Measurements from ENCODE around the gene ST3GAL4.

GRCh38 chr11:126387857-126388256 lies 32.4 kb downstream of the ST3GAL4 start:
- TF ChIP-seq, protein P1, sequence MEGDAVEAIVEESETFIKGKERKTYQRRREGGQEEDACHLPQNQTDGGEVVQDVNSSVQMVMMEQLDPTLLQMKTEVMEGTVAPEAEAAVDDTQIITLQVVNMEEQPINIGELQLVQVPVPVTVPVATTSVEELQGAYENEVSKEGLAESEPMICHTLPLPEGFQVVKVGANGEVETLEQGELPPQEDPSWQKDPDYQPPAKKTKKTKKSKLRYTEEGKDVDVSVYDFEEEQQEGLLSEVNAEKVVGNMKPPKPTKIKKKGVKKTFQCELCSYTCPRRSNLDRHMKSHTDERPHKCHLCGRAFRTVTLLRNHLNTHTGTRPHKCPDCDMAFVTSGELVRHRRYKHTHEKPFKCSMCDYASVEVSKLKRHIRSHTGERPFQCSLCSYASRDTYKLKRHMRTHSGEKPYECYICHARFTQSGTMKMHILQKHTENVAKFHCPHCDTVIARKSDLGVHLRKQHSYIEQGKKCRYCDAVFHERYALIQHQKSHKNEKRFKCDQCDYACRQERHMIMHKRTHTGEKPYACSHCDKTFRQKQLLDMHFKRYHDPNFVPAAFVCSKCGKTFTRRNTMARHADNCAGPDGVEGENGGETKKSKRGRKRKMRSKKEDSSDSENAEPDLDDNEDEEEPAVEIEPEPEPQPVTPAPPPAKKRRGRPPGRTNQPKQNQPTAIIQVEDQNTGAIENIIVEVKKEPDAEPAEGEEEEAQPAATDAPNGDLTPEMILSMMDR (tag by site-specific recombination; IDR thresholded peaks at IDR 0.05) = no peak
- TF ChIP-seq SALL2 (tag by site-specific recombination; IDR thresholded peaks at IDR 0.05; ENCODE audit: borderline replicate concordance) = no peak
- no peak for TF ChIP-seq ZNF292 (tag by site-specific recombination; IDR thresholded peaks at IDR 0.05; ENCODE audit: borderline replicate concordance, low read depth)
- TF ChIP-seq ZNF555 (tag by site-specific recombination; conservative IDR thresholded peaks at IDR 0.05) = no peak
- TF ChIP-seq REPIN1 (tag by site-specific recombination; IDR thresholded peaks at IDR 0.05; ENCODE audit: low read depth) = no peak
- TF ChIP-seq REST (tag by site-specific recombination; IDR thresholded peaks at IDR 0.05) = no peak
- no peak for TF ChIP-seq HOXC10 (CRISPR knock-in tag; IDR thresholded peaks at IDR 0.05)
- no peak for TF ChIP-seq ZSCAN30 (tag by site-specific recombination; IDR thresholded peaks at IDR 0.05)
- TF ChIP-seq ZNF311 (tag by site-specific recombination; IDR thresholded peaks at IDR 0.05; ENCODE audit: borderline replicate concordance) = no peak
- TF ChIP-seq, protein P2, sequence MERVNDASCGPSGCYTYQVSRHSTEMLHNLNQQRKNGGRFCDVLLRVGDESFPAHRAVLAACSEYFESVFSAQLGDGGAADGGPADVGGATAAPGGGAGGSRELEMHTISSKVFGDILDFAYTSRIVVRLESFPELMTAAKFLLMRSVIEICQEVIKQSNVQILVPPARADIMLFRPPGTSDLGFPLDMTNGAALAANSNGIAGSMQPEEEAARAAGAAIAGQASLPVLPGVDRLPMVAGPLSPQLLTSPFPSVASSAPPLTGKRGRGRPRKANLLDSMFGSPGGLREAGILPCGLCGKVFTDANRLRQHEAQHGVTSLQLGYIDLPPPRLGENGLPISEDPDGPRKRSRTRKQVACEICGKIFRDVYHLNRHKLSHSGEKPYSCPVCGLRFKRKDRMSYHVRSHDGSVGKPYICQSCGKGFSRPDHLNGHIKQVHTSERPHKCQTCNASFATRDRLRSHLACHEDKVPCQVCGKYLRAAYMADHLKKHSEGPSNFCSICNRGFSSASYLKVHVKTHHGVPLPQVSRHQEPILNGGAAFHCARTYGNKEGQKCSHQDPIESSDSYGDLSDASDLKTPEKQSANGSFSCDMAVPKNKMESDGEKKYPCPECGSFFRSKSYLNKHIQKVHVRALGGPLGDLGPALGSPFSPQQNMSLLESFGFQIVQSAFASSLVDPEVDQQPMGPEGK (tag by site-specific recombination; IDR thresholded peaks at IDR 0.05) = no peak
